ENCODE measurements around the gene MRPL58. TPM values are rescaled to one million over a fixed set of nuclear protein-coding genes. Genes with fewer than 3 reads are reported as not detected.
"Not testable (repeated sequence)": the region's sequence is repeated elsewhere in the genome, so short reads cannot be mapped to it uniquely, and the experiment has no call there.

Gene MRPL58
- total RNA-seq, 1 donor from 2014 or later: 25.8 TPM

GRCh38 chr17:74986206-74986576, 26.3 kb upstream of the MRPL58 start:
- ATAC-seq: no peak
- DNase-seq (ENCODE audit: low spot score): no peak

- peak; percentile 98 for ATAC-seq
- peak; percentile 96 for DNase-seq (ENCODE audit: low spot score)
Observed at GRCh38 chr17:74987418-74987908, 25.0 kb upstream of the MRPL58 start, which contains the start of gene CDR2L. Gene CDR2L, plus strand, starts transcription at chr17:74987632. Its CDS starts 412 bp downstream, at chr17:74988044.

- DNase-seq (ENCODE audit: low spot score): peak; percentile 61
- peak; percentile 71 for ATAC-seq
Observed at GRCh38 chr17:74987909-74988711, 24.4 kb upstream of the MRPL58 start.

GRCh38 chr17:74990581-74991105, 21.8 kb upstream of the MRPL58 start:
- ATAC-seq (no peak), DNase-seq (ENCODE audit: low spot score) (no peak)

GRCh38 chr17:74992223-74992622, 20.2 kb upstream of the MRPL58 start:
- no peak for ATAC-seq
- no peak for DNase-seq (ENCODE audit: low spot score)

GRCh38 chr17:74994440-74994839, 18.0 kb upstream of the MRPL58 start:
- no peak for ATAC-seq
- DNase-seq (ENCODE audit: low spot score): no peak

GRCh38 chr17:74995847-74996246, 16.6 kb upstream of the MRPL58 start:
- ATAC-seq (no peak), DNase-seq (ENCODE audit: low spot score) (no peak)

- ATAC-seq: peak; percentile 14
- no peak for DNase-seq (ENCODE audit: low spot score)
Observed at GRCh38 chr17:74998783-74999182, 13.7 kb upstream of the MRPL58 start.

GRCh38 chr17:74999523-74999922, 12.9 kb upstream of the MRPL58 start:
- no peak for DNase-seq (ENCODE audit: low spot score)
- no peak for ATAC-seq

GRCh38 chr17:75001915-75002843, 10.3 kb upstream of the MRPL58 start:
- ATAC-seq (no peak), DNase-seq (ENCODE audit: low spot score) (no peak)

GRCh38 chr17:75003070-75003956, 9.2 kb upstream of the MRPL58 start:
- no peak for ATAC-seq
- DNase-seq (ENCODE audit: low spot score): no peak

- no peak for DNase-seq (ENCODE audit: low spot score)
- no peak for ATAC-seq
Observed at GRCh38 chr17:75003957-75004355, 8.5 kb upstream of the MRPL58 start.

- ATAC-seq (no peak), DNase-seq (ENCODE audit: low spot score) (no peak)
Observed at GRCh38 chr17:75004371-75004770, 8.1 kb upstream of the MRPL58 start.

GRCh38 chr17:75005291-75005690, 7.2 kb upstream of the MRPL58 start:
- no peak for ATAC-seq
- DNase-seq (ENCODE audit: low spot score): no peak

GRCh38 chr17:75006084-75006483, 6.4 kb upstream of the MRPL58 start:
- ATAC-seq: not testable (repeated sequence)

GRCh38 chr17:75006653-75007052, 5.8 kb upstream of the MRPL58 start:
- peak; percentile 38 for ATAC-seq
- no peak for DNase-seq (ENCODE audit: low spot score)

More at GRCh38 chr17:75006084-75006483, 6.4 kb upstream of the MRPL58 start:
- DNase-seq (ENCODE audit: low spot score): not testable (repeated sequence)

- no peak for ATAC-seq
- DNase-seq (ENCODE audit: low spot score): no peak
Observed at GRCh38 chr17:75008373-75008772, 4.1 kb upstream of the MRPL58 start.

- ATAC-seq (no peak), DNase-seq (ENCODE audit: low spot score) (no peak)
Observed at GRCh38 chr17:75009139-75009724, 3.2 kb upstream of the MRPL58 start.

- DNase-seq (ENCODE audit: low spot score) (no peak), ATAC-seq (no peak)
Observed at GRCh38 chr17:75010683-75011400, 1.6 kb upstream of the MRPL58 start.

Data from left lobe of liver (tissue), 2 donors.